Activated naive CD8-positive, alpha-beta T cell treated with anti-CD3 and anti-CD28 coated beads, Interleukin-2, amount 10 ng/mL, durations not matched to agents 7 days and 5 days (primary cell): ENCODE results near the gene SCYL3. TPM values are rescaled to one million over a fixed set of nuclear protein-coding genes. Genes with fewer than 3 reads are reported as not detected.

Experiments used
- ATAC-seq: fragments of 150-1000 bp; cut with Tn5 transposase; one replicate; pipeline ENCODE4 v1.10.0; 2021; ENCODE audit warnings: low read depth, moderate library complexity
- POLR2A ChIA-PET: fragments of 350-600 bp; sonication (Branson Sonifier 250); formaldehyde crosslinking; loops from one replicate; lab custom pipeline; 2021; ENCODE audit warnings: antibody characterized with exemption; lab: Charles Lee
- DNase-seq: peaks from one replicate; pipeline ENCODE4 v3.0.0; 2021
- H3K27ac Mint-ChIP-seq: one replicate; pipeline ENCODE4 v1.8.0; 2022; ENCODE audit warnings: mild to moderate bottlenecking, mixed read lengths
- H3K27me3 Mint-ChIP-seq: one replicate; pipeline ENCODE4 v1.8.0; 2022; ENCODE audit warnings: mild to moderate bottlenecking, moderate library complexity, mixed read lengths
- H3K36me3 Mint-ChIP-seq: one replicate; pipeline ENCODE4 v1.8.0; 2021; ENCODE audit warnings: mild to moderate bottlenecking, mixed read lengths
- H3K4me1 Mint-ChIP-seq: one replicate; pipeline ENCODE4 v1.8.0; 2021; ENCODE audit warnings: mixed read lengths
- H3K4me3 Mint-ChIP-seq: one replicate; pipeline ENCODE4 v1.8.0; 2022; ENCODE audit warnings: mild to moderate bottlenecking, moderate library complexity, mixed read lengths
- H3K9me3 Mint-ChIP-seq: one replicate; pipeline ENCODE4 v1.8.0; 2021; ENCODE audit warnings: mixed read lengths
- total RNA-seq, 2 experiments: library from RNA; stranded (reverse); gene quantifications; one replicate each; pipeline ENCODE4 v1.2.3, GENCODE V29; 2021

The SCYL3 gene
- total RNA-seq, 2 experiments from 2014 or later: 15.6 to 19.2 TPM

GRCh38 chr1:169849346-169850022 is 44.2 kb downstream of the SCYL3 start:
- H3K36me3 Mint-ChIP-seq: peaks cover 53% of the 10 kb centered on the region
- ATAC-seq: no peak
- H3K27me3 Mint-ChIP-seq: no peaks in the 10 kb centered on the region
- peaks cover 6% of the 10 kb centered on the region for H3K4me1 Mint-ChIP-seq
- no peak overlapping the region for H3K27ac Mint-ChIP-seq
- no peak overlapping the region for H3K4me3 Mint-ChIP-seq
- no peak for DNase-seq
- POLR2A ChIA-PET: interaction anchor here (1.1 kb wide), 1 partner anchor 44 kb away, joined by 4 read pairs; the partner anchor contains the start of gene SCYL3
- H3K9me3 Mint-ChIP-seq: no peaks in the 10 kb centered on the region

GRCh38 chr1:169848456-169848855 is 45.2 kb downstream of the SCYL3 start:
- H3K27me3 Mint-ChIP-seq: no peaks in the 10 kb centered on the region
- no peak overlapping the region for H3K4me3 Mint-ChIP-seq
- ATAC-seq (no peak), DNase-seq (no peak)
- H3K36me3 Mint-ChIP-seq: peaks cover 59% of the 10 kb centered on the region
- H3K27ac Mint-ChIP-seq: no peak overlapping the region
- peaks cover 9% of the 10 kb centered on the region for H3K4me1 Mint-ChIP-seq
- no peaks in the 10 kb centered on the region for H3K9me3 Mint-ChIP-seq
- POLR2A ChIA-PET: no interaction called here

DNA sequence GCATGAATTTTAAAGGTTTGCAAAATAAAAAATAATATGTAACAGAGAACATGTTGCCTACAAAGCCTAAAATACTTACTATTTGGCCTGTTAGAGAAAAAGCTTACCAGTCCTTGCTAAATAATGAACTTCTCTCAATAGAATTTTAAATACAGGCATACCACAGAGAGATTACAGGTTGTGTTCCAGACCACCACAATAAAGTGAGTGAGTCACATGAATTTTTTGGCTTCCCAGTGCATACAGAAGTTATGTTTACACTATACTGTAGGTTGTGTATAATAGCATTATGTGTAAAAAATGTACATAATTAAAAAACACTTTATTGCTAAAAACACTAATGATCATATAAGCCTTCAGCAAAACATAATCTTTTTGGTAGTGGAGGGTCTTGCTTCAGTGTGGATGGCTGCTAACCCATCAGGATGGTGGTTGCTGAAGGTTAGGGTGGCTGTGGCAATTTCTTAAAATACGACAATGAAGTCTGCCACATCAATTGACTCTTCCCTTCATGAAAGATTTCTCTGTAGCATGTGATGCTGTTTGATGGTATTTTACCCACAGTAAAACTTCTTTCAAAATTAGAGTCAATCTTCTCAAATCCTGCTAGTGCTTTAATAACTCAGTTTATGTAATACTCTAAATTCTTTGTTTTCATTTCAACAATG is 48.6 kb downstream of the SCYL3 start:
- peak; percentile 39 for ATAC-seq
- DNase-seq: no peak
- Mint-ChIP-seq H3K4me1 (peaks cover 9% of the 10 kb centered on the region), H3K36me3 (peaks cover 66% of the 10 kb centered on the region), H3K27ac (peak overlapping the region; percentile 2), H3K4me3 (no peak overlapping the region), H3K9me3 (peaks cover 1% of the 10 kb centered on the region), H3K27me3 (no peaks in the 10 kb centered on the region)
- POLR2A ChIA-PET: no interaction called here

DNA sequence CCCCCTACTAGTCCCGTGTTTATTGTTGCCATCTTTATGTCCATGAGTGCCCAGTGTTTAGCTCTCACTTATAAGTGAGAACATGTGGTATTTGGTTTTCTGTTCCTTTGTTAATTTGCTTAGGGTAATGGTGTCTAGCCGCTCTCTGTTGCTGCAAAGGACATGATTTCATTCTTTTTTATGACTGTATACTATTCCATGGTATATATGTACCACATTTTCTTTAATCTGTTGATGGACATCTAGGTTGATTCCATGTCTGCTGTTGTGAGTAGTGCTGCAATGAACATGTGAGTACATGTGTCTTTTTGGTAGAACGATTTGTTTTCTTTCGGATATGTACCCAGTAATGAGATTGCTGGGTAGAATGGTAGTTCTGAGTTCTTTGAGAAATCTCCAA is 54.8 kb downstream of the SCYL3 start:
- no peak for DNase-seq
- POLR2A ChIA-PET: no interaction called here
- no peak for ATAC-seq
- no peak overlapping the region for H3K27ac Mint-ChIP-seq
- H3K27me3 Mint-ChIP-seq: no peaks in the 10 kb centered on the region
- peaks cover 66% of the 10 kb centered on the region for H3K36me3 Mint-ChIP-seq
- peaks cover 9% of the 10 kb centered on the region for H3K9me3 Mint-ChIP-seq
- no peak overlapping the region for H3K4me3 Mint-ChIP-seq
- peaks cover 5% of the 10 kb centered on the region for H3K4me1 Mint-ChIP-seq

GRCh38 chr1:169836198-169836597 is 57.5 kb downstream of the SCYL3 start:
- POLR2A ChIA-PET: no interaction called here
- Mint-ChIP-seq H3K9me3 (peaks cover 9% of the 10 kb centered on the region), H3K27ac (no peak overlapping the region), H3K4me1 (peaks cover 3% of the 10 kb centered on the region), H3K4me3 (no peak overlapping the region), H3K36me3 (peaks cover 54% of the 10 kb centered on the region), H3K27me3 (no peaks in the 10 kb centered on the region)
- ATAC-seq (no peak), DNase-seq (no peak)

- Mint-ChIP-seq H3K4me3 (no peak overlapping the region), H3K27me3 (no peaks in the 10 kb centered on the region), H3K9me3 (peaks cover 9% of the 10 kb centered on the region), H3K27ac (no peak overlapping the region), H3K4me1 (peaks cover 3% of the 10 kb centered on the region), H3K36me3 (peaks cover 52% of the 10 kb centered on the region)
- no peak for ATAC-seq
- DNase-seq: no peak
- POLR2A ChIA-PET: no interaction called here
Measured at GRCh38 chr1:169835647-169836046, 58.0 kb downstream of the SCYL3 start.

DNA sequence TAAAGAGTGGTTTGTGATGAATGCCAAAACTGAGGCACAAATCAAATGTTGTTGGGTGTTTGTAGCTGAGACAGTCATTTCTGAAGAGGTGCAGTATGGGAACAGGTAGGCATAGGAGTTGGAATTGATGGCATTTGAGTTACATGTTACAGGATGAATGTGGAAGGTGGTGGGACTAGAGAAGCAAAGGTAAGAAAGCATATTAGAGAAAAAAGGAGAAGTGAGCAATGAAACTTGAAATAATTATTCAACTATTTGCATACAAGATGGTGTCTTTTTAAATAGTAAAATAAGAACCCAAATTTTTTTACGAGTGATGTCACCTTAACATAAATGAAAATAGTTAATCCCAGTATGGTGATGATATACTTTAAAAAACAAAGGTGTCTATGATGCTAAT is 58.8 kb downstream of the SCYL3 start:
- Mint-ChIP-seq H3K9me3 (peaks cover 8% of the 10 kb centered on the region), H3K36me3 (peaks cover 49% of the 10 kb centered on the region), H3K4me3 (no peak overlapping the region), H3K27ac (no peak overlapping the region), H3K27me3 (no peaks in the 10 kb centered on the region), H3K4me1 (peaks cover 3% of the 10 kb centered on the region)
- no peak for ATAC-seq
- no peak for DNase-seq
- POLR2A ChIA-PET: no interaction called here

- no peak for ATAC-seq
- Mint-ChIP-seq H3K4me3 (no peak overlapping the region), H3K9me3 (no peaks in the 10 kb centered on the region), H3K36me3 (peaks cover 41% of the 10 kb centered on the region), H3K27ac (no peak overlapping the region), H3K27me3 (no peaks in the 10 kb centered on the region), H3K4me1 (peaks cover 2% of the 10 kb centered on the region)
- POLR2A ChIA-PET: no interaction called here
- DNase-seq: no peak
Measured at GRCh38 chr1:169833179-169833901, 60.4 kb downstream of the SCYL3 start.

DNA sequence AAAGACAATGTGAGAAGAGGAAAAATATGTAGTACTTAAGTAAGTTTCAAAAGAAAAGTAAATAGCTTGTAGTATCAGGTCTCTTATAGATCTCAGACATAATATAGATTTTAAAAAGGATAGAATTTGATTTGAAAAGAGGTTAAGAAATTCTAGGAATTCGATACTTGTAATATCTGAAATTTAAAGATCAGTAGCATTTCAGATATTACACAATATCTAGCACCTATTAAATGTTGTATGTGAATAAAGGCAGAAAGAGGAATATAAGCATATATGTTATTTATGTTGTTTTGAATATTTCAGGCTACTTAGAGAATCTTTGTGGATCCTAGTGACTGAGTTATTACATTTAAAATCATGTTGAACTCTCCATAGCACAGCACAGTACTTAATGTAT is 64.0 kb downstream of the SCYL3 start:
- peaks cover 32% of the 10 kb centered on the region for H3K36me3 Mint-ChIP-seq
- no peaks in the 10 kb centered on the region for H3K27me3 Mint-ChIP-seq
- DNase-seq: no peak
- no peak for ATAC-seq
- H3K27ac Mint-ChIP-seq: no peak overlapping the region
- H3K9me3 Mint-ChIP-seq: no peaks in the 10 kb centered on the region
- POLR2A ChIA-PET: no interaction called here
- peaks cover 2% of the 10 kb centered on the region for H3K4me1 Mint-ChIP-seq
- no peak overlapping the region for H3K4me3 Mint-ChIP-seq

GRCh38 chr1:169824153-169824552 is 69.5 kb downstream of the SCYL3 start:
- DNase-seq (no peak), ATAC-seq (no peak)
- H3K9me3 Mint-ChIP-seq: no peaks in the 10 kb centered on the region
- H3K4me3 Mint-ChIP-seq: no peak overlapping the region
- peaks cover 5% of the 10 kb centered on the region for H3K4me1 Mint-ChIP-seq
- peak overlapping the region; percentile 19 for H3K27ac Mint-ChIP-seq
- POLR2A ChIA-PET: no interaction called here
- H3K36me3 Mint-ChIP-seq: peaks cover 22% of the 10 kb centered on the region
- H3K27me3 Mint-ChIP-seq: no peaks in the 10 kb centered on the region

- Mint-ChIP-seq H3K27ac (no peak overlapping the region), H3K9me3 (peaks cover 3% of the 10 kb centered on the region), H3K4me1 (peaks cover 3% of the 10 kb centered on the region), H3K27me3 (no peaks in the 10 kb centered on the region), H3K36me3 (peaks cover 23% of the 10 kb centered on the region), H3K4me3 (no peak overlapping the region)
- POLR2A ChIA-PET: no interaction called here
- ATAC-seq (no peak), DNase-seq (no peak)
Measured at GRCh38 chr1:169821500-169821899, 72.2 kb downstream of the SCYL3 start.

- ATAC-seq (no peak), DNase-seq (no peak)
- Mint-ChIP-seq H3K9me3 (peaks cover 5% of the 10 kb centered on the region), H3K4me1 (peaks cover 1% of the 10 kb centered on the region), H3K36me3 (peaks cover 37% of the 10 kb centered on the region), H3K4me3 (no peak overlapping the region), H3K27me3 (no peaks in the 10 kb centered on the region), H3K27ac (no peak overlapping the region)
- POLR2A ChIA-PET: no interaction called here
Measured at GRCh38 chr1:169816617-169817016, 77.1 kb downstream of the SCYL3 start.

DNA sequence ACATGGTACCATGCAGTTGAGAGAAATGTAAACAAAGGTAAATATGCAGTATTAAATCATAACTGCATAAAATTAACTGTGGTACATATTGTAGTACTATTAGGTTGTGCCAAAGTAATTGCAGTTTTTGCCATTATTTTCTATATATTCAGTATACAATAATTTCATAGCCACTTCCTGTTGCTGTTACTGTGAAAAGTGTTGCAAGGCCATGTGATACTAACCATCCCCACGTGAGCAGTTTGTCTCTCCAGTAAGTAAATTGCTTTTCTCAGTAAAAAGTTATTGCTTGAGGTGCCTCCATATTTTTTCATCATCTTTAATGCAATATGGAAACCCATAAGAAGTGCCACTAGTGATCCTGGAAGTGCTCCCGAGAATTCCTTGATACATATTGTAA is 79.4 kb downstream of the SCYL3 start:
- DNase-seq (no peak), ATAC-seq (no peak)
- POLR2A ChIA-PET: no interaction called here
- no peak overlapping the region for H3K4me3 Mint-ChIP-seq
- H3K36me3 Mint-ChIP-seq: peaks cover 40% of the 10 kb centered on the region
- no peaks in the 10 kb centered on the region for H3K27me3 Mint-ChIP-seq
- no peak overlapping the region for H3K27ac Mint-ChIP-seq
- H3K9me3 Mint-ChIP-seq: peaks cover 5% of the 10 kb centered on the region
- H3K4me1 Mint-ChIP-seq: peaks cover 1% of the 10 kb centered on the region

DNA sequence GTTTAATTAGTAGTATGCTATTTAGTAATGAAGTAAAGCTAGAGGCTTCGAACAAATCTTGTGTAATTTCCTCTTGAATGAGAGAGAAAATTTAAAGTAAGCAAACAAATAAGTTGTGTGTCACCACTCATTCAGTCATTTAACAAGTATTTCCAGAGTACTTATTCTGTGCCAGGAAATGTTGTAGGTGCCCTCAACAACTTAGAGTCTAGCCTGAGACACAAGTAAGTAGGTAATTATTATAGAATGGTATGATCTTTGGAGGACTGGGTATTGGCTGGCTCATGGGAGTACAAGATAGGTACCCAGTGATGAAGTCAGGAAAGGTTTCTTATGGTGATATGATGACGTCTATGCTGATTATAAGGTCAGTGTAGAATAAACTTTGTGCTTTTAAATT is 81.6 kb downstream of the SCYL3 start:
- peaks cover 1% of the 10 kb centered on the region for H3K4me1 Mint-ChIP-seq
- DNase-seq (no peak), ATAC-seq (no peak)
- H3K36me3 Mint-ChIP-seq: peaks cover 37% of the 10 kb centered on the region
- H3K27me3 Mint-ChIP-seq: no peaks in the 10 kb centered on the region
- H3K9me3 Mint-ChIP-seq: peaks cover 3% of the 10 kb centered on the region
- POLR2A ChIA-PET: no interaction called here
- no peak overlapping the region for H3K27ac Mint-ChIP-seq
- H3K4me3 Mint-ChIP-seq: no peak overlapping the region
